ENCODE measurements around the gene DNAH8. TPM values are rescaled to one million over a fixed set of nuclear protein-coding genes. Genes with fewer than 3 reads are reported as not detected.

DNAH8 gene
- total and polyA plus RNA-seq, 2 donors from 2014 or later = 0.50 TPM; not detected in 1

- Histone ChIP-seq H3K9me3 (ENCODE audit: control insufficient read depth in 2 of 3, insufficient read depth in 1 of 3, low read length in 3 of 3) (no peaks in the 10 kb centered on the region), H3K4me1 (ENCODE audit: control insufficient read depth in 2 of 3, insufficient read depth in 2 of 3, low read depth in 1 of 3, low read length in 3 of 3) (no peaks in the 10 kb centered on the region), H3K4me3 (ENCODE audit: low read length in 3 of 3) (no peak overlapping the region), H3K9ac (ENCODE audit: low read length in 3 of 3) (no peak overlapping the region), H3K27me3 (ENCODE audit: control insufficient read depth, insufficient read depth, low read length) (no peaks in the 10 kb centered on the region), H3K36me3 (ENCODE audit: control insufficient read depth in 2 of 3, insufficient read depth in 3 of 3, low read length in 3 of 3) (no peaks in the 10 kb centered on the region), H3K27ac (ENCODE audit: low read depth in 2 of 2, low read length in 2 of 2) (no peak overlapping the region)
- FAIRE-seq (no peak), DNase-seq (no peak)
- intact Hi-C loops (cut with DNase I) = no loop called here
- TF ChIP-seq CTCF (IDR thresholded peaks at IDR 0.05; ENCODE audit: borderline replicate concordance, extremely low read depth, insufficient read depth) = no peak
These were observed 87.4 kb downstream of the DNAH8 start for GRCh38 chr6:38802497-38802896.

GRCh38 chr6:38803129-38803528 is 88.0 kb downstream of the DNAH8 start:
- no peak for FAIRE-seq
- no peak for DNase-seq
- Histone ChIP-seq H3K27me3 (ENCODE audit: control insufficient read depth, insufficient read depth, low read length) (no peaks in the 10 kb centered on the region), H3K9me3 (ENCODE audit: control insufficient read depth in 2 of 3, insufficient read depth in 1 of 3, low read length in 3 of 3) (no peaks in the 10 kb centered on the region), H3K27ac (ENCODE audit: low read depth in 2 of 2, low read length in 2 of 2) (no peak overlapping the region), H3K4me1 (ENCODE audit: control insufficient read depth in 2 of 3, insufficient read depth in 2 of 3, low read depth in 1 of 3, low read length in 3 of 3) (no peaks in the 10 kb centered on the region), H3K4me3 (ENCODE audit: low read length in 3 of 3) (no peak overlapping the region), H3K9ac (ENCODE audit: low read length in 3 of 3) (no peak overlapping the region), H3K36me3 (ENCODE audit: control insufficient read depth in 2 of 3, insufficient read depth in 3 of 3, low read length in 3 of 3) (no peaks in the 10 kb centered on the region)
- TF ChIP-seq CTCF (IDR thresholded peaks at IDR 0.05; ENCODE audit: borderline replicate concordance, extremely low read depth, insufficient read depth) = no peak
- intact Hi-C loops (cut with DNase I) = no loop called here

GRCh38 chr6:38804358-38804757 is 89.2 kb downstream of the DNAH8 start:
- no peak overlapping the region for H3K27ac ChIP-seq (ENCODE audit: low read depth in 2 of 2, low read length in 2 of 2)
- H3K9ac ChIP-seq (ENCODE audit: low read length in 3 of 3) = no peak overlapping the region
- no peaks in the 10 kb centered on the region for H3K4me1 ChIP-seq (ENCODE audit: control insufficient read depth in 2 of 3, insufficient read depth in 2 of 3, low read depth in 1 of 3, low read length in 3 of 3)
- H3K9me3 ChIP-seq (ENCODE audit: control insufficient read depth in 2 of 3, insufficient read depth in 1 of 3, low read length in 3 of 3) = no peaks in the 10 kb centered on the region
- H3K36me3 ChIP-seq (ENCODE audit: control insufficient read depth in 2 of 3, insufficient read depth in 3 of 3, low read length in 3 of 3) = no peaks in the 10 kb centered on the region
- FAIRE-seq = no peak
- H3K4me3 ChIP-seq (ENCODE audit: low read length in 3 of 3) = no peak overlapping the region
- H3K27me3 ChIP-seq (ENCODE audit: control insufficient read depth, insufficient read depth, low read length) = no peaks in the 10 kb centered on the region
- no peak for DNase-seq
- intact Hi-C loops (cut with DNase I) = no loop called here
- no peak for TF ChIP-seq CTCF (IDR thresholded peaks at IDR 0.05; ENCODE audit: borderline replicate concordance, extremely low read depth, insufficient read depth)

- Histone ChIP-seq H3K4me3 (ENCODE audit: low read length in 3 of 3) (no peak overlapping the region), H3K27me3 (ENCODE audit: control insufficient read depth, insufficient read depth, low read length) (no peaks in the 10 kb centered on the region), H3K27ac (ENCODE audit: low read depth in 2 of 2, low read length in 2 of 2) (no peak overlapping the region), H3K36me3 (ENCODE audit: control insufficient read depth in 2 of 3, insufficient read depth in 3 of 3, low read length in 3 of 3) (no peaks in the 10 kb centered on the region), H3K4me1 (ENCODE audit: control insufficient read depth in 2 of 3, insufficient read depth in 2 of 3, low read depth in 1 of 3, low read length in 3 of 3) (no peaks in the 10 kb centered on the region), H3K9me3 (ENCODE audit: control insufficient read depth in 2 of 3, insufficient read depth in 1 of 3, low read length in 3 of 3) (no peaks in the 10 kb centered on the region), H3K9ac (ENCODE audit: low read length in 3 of 3) (no peak overlapping the region)
- TF ChIP-seq CTCF (IDR thresholded peaks at IDR 0.05; ENCODE audit: borderline replicate concordance, extremely low read depth, insufficient read depth) = no peak
- intact Hi-C loops (cut with DNase I) = no loop called here
- FAIRE-seq (no peak), DNase-seq (no peak)
These were observed 90.1 kb downstream of the DNAH8 start for GRCh38 chr6:38805127-38805655.

Data from kidney (tissue), 14 donors.